HL-60 (cell line): ENCODE measurements around the gene NCAPG2.

Source experiments
- DNase-seq, 2 experiments: peaks; one replicate each; pipeline ENCODE4 v3.0.0-alpha.2; 2010 to 2020; ENCODE audit warnings: low read depth in 1 of 2, low spot score in 1 of 2
- H3K27ac ChIP-seq: fragments of 250-450 bp; sonication (Bioruptor Pico); replicated peaks from 2 replicates; pipeline ENCODE4 v1.5.1; 2020; ENCODE audit warnings: mild to moderate bottlenecking, moderate library complexity
- H3K27me3 ChIP-seq: fragments of 250-450 bp; sonication (Bioruptor Pico); 2 replicates; pipeline ENCODE4 v1.5.1; 2021; ENCODE audit warnings: mild to moderate bottlenecking, moderate library complexity; ENCODE audit not compliant: insufficient read depth, poor library complexity, severe bottlenecking
- H3K4me3 ChIP-seq: replicated peaks from 2 replicates; pipeline ENCODE4 v1.5.1; 2011; ENCODE audit warnings: mild to moderate bottlenecking, control low read depth, low read length; ENCODE audit not compliant: insufficient read depth
- GABPA ChIP-seq: IDR thresholded peaks from 2 replicates; pipeline ENCODE4 v1.6.1; 2012; ENCODE audit warnings: low read depth
- POLR2AphosphoS5 ChIP-seq: IDR thresholded peaks from 2 replicates; pipeline ENCODE4 v1.6.1; 2012; ENCODE audit warnings: low read depth
- SPI1 ChIP-seq: IDR thresholded peaks from 2 replicates; pipeline ENCODE4 v1.6.1; 2012; ENCODE audit warnings: low read depth, mild to moderate bottlenecking, borderline replicate concordance
- TF ChIP-seq, protein P1 (sequence below): IDR thresholded peaks from 2 replicates; pipeline ENCODE4 v1.6.1; 2012; ENCODE audit warnings: low read depth; ENCODE audit not compliant: insufficient replicate concordance
- TF ChIP-seq, protein P2 (sequence below): IDR thresholded peaks from one replicate; pipeline ENCODE4 v1.5.1; 2011; ENCODE audit warnings: low read length, control low read depth, inconsistent platforms; ENCODE audit not compliant: insufficient read depth

Gene NCAPG2

DNA sequence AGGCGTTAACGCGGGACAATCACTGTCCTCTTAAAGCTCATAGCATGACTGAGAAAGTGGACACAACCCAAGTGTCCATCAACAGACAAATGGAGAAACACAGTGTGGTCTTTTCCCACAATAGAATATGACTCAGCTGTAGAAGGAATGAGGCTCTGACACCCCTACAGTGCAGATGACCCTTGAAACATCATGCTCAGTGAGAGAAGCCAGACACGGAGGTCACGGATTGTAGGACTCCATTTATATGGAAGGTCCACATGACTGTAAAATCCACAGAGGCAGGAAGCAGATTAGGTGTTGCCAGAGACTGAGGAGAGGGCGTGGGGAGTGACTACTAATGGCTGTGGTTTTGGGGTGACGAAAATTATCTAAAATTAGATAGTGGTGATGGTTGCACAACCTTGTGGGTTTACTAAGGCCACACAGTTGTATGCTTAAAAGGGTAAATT is 6.1 kb upstream of the NCAPG2 start:
- Histone ChIP-seq H3K27ac (peak overlapping the region; percentile 0; the same call in 1 of the 2 replicates), H3K4me3 (peak overlapping the region; percentile 25), H3K27me3 (no peaks in the 10 kb centered on the region)
- DNase-seq, result peak; percentile 78 to 91
- TF ChIP-seq GABPA (no peak), SPI1 (no peak), POLR2AphosphoS5 (peak; percentile 90)
- TF ChIP-seq, protein P1, sequence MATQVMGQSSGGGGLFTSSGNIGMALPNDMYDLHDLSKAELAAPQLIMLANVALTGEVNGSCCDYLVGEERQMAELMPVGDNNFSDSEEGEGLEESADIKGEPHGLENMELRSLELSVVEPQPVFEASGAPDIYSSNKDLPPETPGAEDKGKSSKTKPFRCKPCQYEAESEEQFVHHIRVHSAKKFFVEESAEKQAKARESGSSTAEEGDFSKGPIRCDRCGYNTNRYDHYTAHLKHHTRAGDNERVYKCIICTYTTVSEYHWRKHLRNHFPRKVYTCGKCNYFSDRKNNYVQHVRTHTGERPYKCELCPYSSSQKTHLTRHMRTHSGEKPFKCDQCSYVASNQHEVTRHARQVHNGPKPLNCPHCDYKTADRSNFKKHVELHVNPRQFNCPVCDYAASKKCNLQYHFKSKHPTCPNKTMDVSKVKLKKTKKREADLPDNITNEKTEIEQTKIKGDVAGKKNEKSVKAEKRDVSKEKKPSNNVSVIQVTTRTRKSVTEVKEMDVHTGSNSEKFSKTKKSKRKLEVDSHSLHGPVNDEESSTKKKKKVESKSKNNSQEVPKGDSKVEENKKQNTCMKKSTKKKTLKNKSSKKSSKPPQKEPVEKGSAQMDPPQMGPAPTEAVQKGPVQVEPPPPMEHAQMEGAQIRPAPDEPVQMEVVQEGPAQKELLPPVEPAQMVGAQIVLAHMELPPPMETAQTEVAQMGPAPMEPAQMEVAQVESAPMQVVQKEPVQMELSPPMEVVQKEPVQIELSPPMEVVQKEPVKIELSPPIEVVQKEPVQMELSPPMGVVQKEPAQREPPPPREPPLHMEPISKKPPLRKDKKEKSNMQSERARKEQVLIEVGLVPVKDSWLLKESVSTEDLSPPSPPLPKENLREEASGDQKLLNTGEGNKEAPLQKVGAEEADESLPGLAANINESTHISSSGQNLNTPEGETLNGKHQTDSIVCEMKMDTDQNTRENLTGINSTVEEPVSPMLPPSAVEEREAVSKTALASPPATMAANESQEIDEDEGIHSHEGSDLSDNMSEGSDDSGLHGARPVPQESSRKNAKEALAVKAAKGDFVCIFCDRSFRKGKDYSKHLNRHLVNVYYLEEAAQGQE, result no peak
- TF ChIP-seq, protein P2, sequence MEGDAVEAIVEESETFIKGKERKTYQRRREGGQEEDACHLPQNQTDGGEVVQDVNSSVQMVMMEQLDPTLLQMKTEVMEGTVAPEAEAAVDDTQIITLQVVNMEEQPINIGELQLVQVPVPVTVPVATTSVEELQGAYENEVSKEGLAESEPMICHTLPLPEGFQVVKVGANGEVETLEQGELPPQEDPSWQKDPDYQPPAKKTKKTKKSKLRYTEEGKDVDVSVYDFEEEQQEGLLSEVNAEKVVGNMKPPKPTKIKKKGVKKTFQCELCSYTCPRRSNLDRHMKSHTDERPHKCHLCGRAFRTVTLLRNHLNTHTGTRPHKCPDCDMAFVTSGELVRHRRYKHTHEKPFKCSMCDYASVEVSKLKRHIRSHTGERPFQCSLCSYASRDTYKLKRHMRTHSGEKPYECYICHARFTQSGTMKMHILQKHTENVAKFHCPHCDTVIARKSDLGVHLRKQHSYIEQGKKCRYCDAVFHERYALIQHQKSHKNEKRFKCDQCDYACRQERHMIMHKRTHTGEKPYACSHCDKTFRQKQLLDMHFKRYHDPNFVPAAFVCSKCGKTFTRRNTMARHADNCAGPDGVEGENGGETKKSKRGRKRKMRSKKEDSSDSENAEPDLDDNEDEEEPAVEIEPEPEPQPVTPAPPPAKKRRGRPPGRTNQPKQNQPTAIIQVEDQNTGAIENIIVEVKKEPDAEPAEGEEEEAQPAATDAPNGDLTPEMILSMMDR, result no peak

DNA sequence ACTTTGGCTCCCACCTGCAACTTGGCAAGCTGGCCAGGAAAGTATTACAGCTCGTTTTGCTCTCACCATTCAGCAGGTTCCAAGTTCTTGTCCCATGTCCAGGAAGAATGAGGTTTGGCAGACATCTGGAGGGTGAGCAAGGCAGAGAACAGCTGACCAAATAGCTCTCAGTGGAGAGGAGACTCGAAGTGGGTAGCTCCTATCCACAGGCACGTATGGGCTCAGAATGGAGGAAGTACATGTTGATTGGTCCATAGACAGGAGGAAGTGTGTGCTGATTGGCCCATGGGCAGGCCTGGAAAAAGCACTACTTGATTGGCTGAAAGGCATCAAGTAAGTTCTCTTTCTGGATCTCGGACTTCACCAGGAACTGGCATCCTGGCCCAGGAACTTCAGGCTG is 3.0 kb upstream of the NCAPG2 start:
- no peaks in the 10 kb centered on the region for H3K27me3 ChIP-seq
- no peak for DNase-seq
- TF ChIP-seq GABPA (no peak), SPI1 (no peak), POLR2AphosphoS5 (no peak)
- TF ChIP-seq, protein P2, result no peak
- TF ChIP-seq, protein P1, result no peak
- no peak overlapping the region for H3K27ac ChIP-seq
- no peak overlapping the region for H3K4me3 ChIP-seq

DNA sequence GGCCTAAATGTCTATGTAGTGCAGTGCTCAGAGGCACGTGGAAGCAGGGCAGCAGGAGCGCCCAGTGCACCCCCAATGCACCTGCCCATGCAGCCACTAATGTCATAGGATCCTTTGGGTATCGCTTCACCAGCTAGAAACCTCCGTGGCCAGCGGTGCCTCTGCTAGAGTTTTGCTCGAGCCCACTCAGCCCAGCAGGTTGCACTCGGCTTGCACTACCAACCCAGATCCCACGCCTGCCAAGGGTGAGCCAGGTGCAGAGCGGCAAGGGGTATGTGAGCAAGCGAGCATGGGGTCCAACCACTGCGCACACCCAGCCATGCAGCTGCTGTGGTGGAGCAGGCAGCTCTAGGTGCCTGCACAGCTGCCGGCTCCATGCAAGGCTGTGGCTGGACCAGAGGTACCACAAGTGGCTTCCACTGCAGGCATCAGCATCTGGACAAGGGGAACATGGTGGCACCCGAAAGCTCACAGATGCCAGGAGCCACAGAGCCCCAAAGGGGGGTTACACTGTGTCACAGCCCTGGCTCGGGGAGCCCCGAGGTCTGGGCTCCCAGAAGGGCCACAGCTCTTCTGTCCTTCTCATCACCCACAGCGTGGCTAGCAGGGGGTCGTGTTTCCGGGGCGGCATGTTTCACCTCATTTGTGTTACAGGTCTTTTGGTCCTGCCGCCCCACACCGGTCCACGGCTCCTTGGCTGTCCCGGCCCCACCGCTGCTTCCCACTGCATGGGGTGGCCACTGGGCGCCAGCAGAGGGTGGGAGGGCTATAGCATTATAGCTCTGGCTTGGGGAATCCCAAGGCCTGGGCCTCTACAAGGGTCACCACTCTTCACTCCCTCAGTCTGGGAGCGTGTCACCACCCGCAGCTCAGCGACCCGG is 2.3 kb upstream of the NCAPG2 start:
- Histone ChIP-seq H3K27me3 (no peaks in the 10 kb centered on the region), H3K27ac (no peak overlapping the region), H3K4me3 (no peak overlapping the region)
- TF ChIP-seq, protein P2, result no peak
- TF ChIP-seq, protein P1, result no peak
- TF ChIP-seq GABPA (no peak), SPI1 (no peak), POLR2AphosphoS5 (no peak)
- DNase-seq, result no peak
